GM19328 (cell line): ENCODE measurements around the gene MRPS9.

ENCODE experiments used
- ATAC-seq: cut with Tn5 transposase; IDR thresholded peaks from one replicate; pipeline ENCODE4 v1.9.1; 2021; ENCODE audit warnings: mild to moderate bottlenecking, moderate library complexity; ENCODE audit not compliant: unreplicated experiment

MRPS9 gene

GRCh38 chr2:105037572-105038382, at the start of gene MRPS9:
Gene MRPS9 (plus strand): TSS chr2:105038069. CDS start chr2:105038093, 24 bp downstream.
- ATAC-seq: peak; percentile 99

GRCh38 chr2:105005181-105005951, 32.5 kb upstream of the MRPS9 start:
- ATAC-seq: no peak

- no peak for ATAC-seq
These were observed 30.5 kb upstream of the MRPS9 start for GRCh38 chr2:105007367-105007766.

- no peak for ATAC-seq
These were observed 5.4 kb upstream of the MRPS9 start for GRCh38 chr2:105032476-105032875.

- ATAC-seq: no peak
These were observed 3.7 kb upstream of the MRPS9 start for GRCh38 chr2:105034170-105034569.

GRCh38 chr2:105038383-105039061, 653 bp downstream of the MRPS9 start:
- ATAC-seq: peak; percentile 5

GRCh38 chr2:105039559-105039958, 1.7 kb downstream of the MRPS9 start:
- no peak for ATAC-seq

GRCh38 chr2:105042189-105042588, 4.3 kb downstream of the MRPS9 start:
- no peak for ATAC-seq

GRCh38 chr2:105052773-105053172, 14.9 kb downstream of the MRPS9 start:
- ATAC-seq: no peak

- ATAC-seq: no peak
These were observed 17.7 kb downstream of the MRPS9 start for GRCh38 chr2:105055613-105056012.

GRCh38 chr2:105056245-105056644, 18.4 kb downstream of the MRPS9 start:
- no peak for ATAC-seq

GRCh38 chr2:105057005-105057404, 19.1 kb downstream of the MRPS9 start:
- ATAC-seq: no peak

- no peak for ATAC-seq
These were observed 23.7 kb downstream of the MRPS9 start for GRCh38 chr2:105061560-105061959.

- ATAC-seq: no peak
These were observed 24.3 kb downstream of the MRPS9 start for GRCh38 chr2:105062158-105062557.

GRCh38 chr2:105068387-105068786, 30.5 kb downstream of the MRPS9 start:
- ATAC-seq: no peak

- ATAC-seq: no peak
These were observed 31.0 kb downstream of the MRPS9 start for GRCh38 chr2:105068875-105069274.

- no peak for ATAC-seq
These were observed 32.4 kb downstream of the MRPS9 start for GRCh38 chr2:105070010-105070865.

GRCh38 chr2:105071379-105071778, 33.5 kb downstream of the MRPS9 start:
- no peak for ATAC-seq

- peak; percentile 64 for ATAC-seq
These were observed 34.2 kb downstream of the MRPS9 start for GRCh38 chr2:105072039-105072438.

GRCh38 chr2:105073591-105073990, 35.7 kb downstream of the MRPS9 start:
- ATAC-seq: no peak

- no peak for ATAC-seq
These were observed 38.3 kb downstream of the MRPS9 start for GRCh38 chr2:105076121-105076520.
